Psoas muscle (tissue), 8 donors: ENCODE data around the gene PDE4C. TPM values are rescaled to one million over a fixed set of nuclear protein-coding genes. Genes with fewer than 3 reads are reported as not detected.

ENCODE experiments used
- ATAC-seq, 4 donors: fragments of 200-7000 bp; cut with Tn5 transposase; one replicate each; pipeline ENCODE4 v1.9.1; 2020; ENCODE audit warnings: moderate library complexity in 3 of 4, mild to moderate bottlenecking in 2 of 4
- DNase-seq, 2 donors: peaks; one replicate each; pipeline ENCODE4 v3.0.0-alpha.2; 2020
- H3K27ac ChIP-seq: fragments of 200-600 bp; one replicate; pipeline ENCODE4 v1.8.0; 2022
- H3K27me3 ChIP-seq, 3 donors: fragments of 200-600 bp in 1 of 3; one replicate each; pipeline versions ENCODE4 v1.6.1 to v1.8.0; 2013 to 2022; ENCODE audit warnings: low read length in 2 of 3, mild to moderate bottlenecking in 2 of 3, moderate library complexity in 1 of 3; ENCODE audit not compliant: insufficient read depth in 3 of 3
- H3K36me3 ChIP-seq, 2 donors: fragments of 200-600 bp in 1 of 2; one replicate each; pipeline versions ENCODE4 v1.6.1 to v1.8.0; 2013 to 2022; ENCODE audit warnings: low read depth in 1 of 2, mild to moderate bottlenecking in 1 of 2, moderate library complexity in 1 of 2; ENCODE audit not compliant: insufficient read depth in 1 of 2
- H3K4me1 ChIP-seq: fragments of 200-600 bp; one replicate; pipeline ENCODE4 v1.8.0; 2022
- H3K4me3 ChIP-seq: fragments of 200-600 bp; one replicate; pipeline ENCODE4 v1.8.0; 2022; ENCODE audit warnings: mild to moderate bottlenecking
- H3K9me3 ChIP-seq: fragments of 200-600 bp; one replicate; pipeline ENCODE4 v1.8.0; 2022
- WGBS, 3 donors: extraction: QIAGEN DNeasy Blood & Tissue Kit; methylation state at CpG; one replicate each; pipeline versions ENCODE4 v1.1.6 to v1.1.7; 2013; 5-methylcytosine and 5-hydroxymethylcytosine counted together
- intact Hi-C, 2 donors: fragments of 100-400 bp; cut with DNase I; formaldehyde crosslinking; loops; one replicate each; pipeline versions ENCODE4 v1.11.0 to v1.14.2; 2022
- polyA plus RNA-seq, 3 donors: library from polyadenylated mRNA; stranded (reverse); fragments of 200-250 nt; gene quantifications; one replicate each; pipeline ENCODE4 v1.2.3, GENCODE V29; 2013
- total RNA-seq, 4 donors: library from RNA; stranded (reverse); fragmentation: NEBNext Ultra II Directional in 2 of 4; extraction: Animal tissue kit (Norgen Biotek cat#: 25700) in 2 of 4; gene quantifications; one replicate each; pipeline versions ENCODE4 v1.2.1 to v1.2.4, GENCODE V29; 2021 to 2023
- TF ChIP-seq, protein P1 (sequence below): fragments of 200-600 bp; IDR thresholded peaks from one replicate; pipeline ENCODE4 v1.8.0; 2022; ENCODE audit warnings: antibody characterized with exemption
- donor health status: healthy with polysubstance abuse.
- donor health status: DM: no; HTN: no; CAD: no; lungs with moderate emphysema.
- donor health status: Bipolar disorder and iron deficiency.
- donor health status: healthy.
- donor health status: DM: yes; HTN: yes; CAD: no.
- donor health status: DM: no; HTN: no; CAD: no.
- donor health status: DM: no; HTN: no; CAD: no.
- donor health status: DM: yes; HTN: yes; CAD: no.

PDE4C gene
- total and polyA plus RNA-seq, 7 donors = 0.27 to 2.5 (median 0.86) TPM

DNA sequence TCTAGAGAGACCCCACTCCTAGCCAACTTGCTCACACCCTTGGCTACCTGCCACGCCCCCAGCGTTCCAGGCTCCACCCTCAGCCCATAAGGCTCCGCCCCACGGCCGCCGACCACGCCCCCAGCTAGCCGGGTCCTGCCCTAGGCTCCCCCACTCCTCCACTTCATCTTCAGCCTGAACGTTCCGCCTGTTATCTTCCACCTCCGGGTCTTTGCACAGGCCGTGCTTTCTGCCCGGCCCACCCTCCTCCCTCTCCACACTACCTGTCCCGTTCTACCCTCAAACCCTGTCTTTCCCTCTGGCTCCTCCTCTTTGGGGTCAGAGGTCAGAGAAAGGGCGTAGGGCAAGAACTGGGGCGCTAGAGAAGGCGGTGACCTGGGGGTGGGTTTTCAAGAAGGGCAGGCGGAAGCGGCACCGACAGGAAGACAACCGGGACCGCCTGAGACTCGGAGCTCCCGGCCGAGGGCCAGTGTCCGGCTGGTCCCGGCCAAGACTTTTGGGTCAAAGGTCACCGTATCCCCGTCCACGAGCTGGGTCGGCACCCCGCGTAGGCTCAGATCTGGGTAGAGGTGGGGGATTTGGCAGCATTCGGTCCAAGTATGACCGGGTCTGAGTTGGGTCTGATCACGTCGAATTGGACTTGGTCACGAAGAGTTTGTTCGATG lies 2.2 kb downstream of the PDE4C start:
- ATAC-seq (peak; percentile 4 to 29 (median 11)), DNase-seq (peak; percentile 49 to 78)
- intact Hi-C loops = loop anchor here in 1 of 2 donors (5.0 to 10.0 kb wide), 2 partner anchors 72 to 191 kb away; partner anchors contain the start of genes PIK3R2 and SSBP4
- H3K9me3 ChIP-seq = no peaks in the 10 kb centered on the region
- H3K36me3 ChIP-seq = no peaks in the 10 kb centered on the region
- H3K27me3 ChIP-seq = peaks cover 0 to 3% (median 0%) of the 10 kb centered on the region in 3 donors
- 7% methylated on average over 39 of the region's 39 CpGs for WGBS, 3 donors
- H3K27ac ChIP-seq = peak overlapping the region; percentile 69
- TF ChIP-seq, protein P1, sequence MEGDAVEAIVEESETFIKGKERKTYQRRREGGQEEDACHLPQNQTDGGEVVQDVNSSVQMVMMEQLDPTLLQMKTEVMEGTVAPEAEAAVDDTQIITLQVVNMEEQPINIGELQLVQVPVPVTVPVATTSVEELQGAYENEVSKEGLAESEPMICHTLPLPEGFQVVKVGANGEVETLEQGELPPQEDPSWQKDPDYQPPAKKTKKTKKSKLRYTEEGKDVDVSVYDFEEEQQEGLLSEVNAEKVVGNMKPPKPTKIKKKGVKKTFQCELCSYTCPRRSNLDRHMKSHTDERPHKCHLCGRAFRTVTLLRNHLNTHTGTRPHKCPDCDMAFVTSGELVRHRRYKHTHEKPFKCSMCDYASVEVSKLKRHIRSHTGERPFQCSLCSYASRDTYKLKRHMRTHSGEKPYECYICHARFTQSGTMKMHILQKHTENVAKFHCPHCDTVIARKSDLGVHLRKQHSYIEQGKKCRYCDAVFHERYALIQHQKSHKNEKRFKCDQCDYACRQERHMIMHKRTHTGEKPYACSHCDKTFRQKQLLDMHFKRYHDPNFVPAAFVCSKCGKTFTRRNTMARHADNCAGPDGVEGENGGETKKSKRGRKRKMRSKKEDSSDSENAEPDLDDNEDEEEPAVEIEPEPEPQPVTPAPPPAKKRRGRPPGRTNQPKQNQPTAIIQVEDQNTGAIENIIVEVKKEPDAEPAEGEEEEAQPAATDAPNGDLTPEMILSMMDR = no peak
- peaks cover 27% of the 10 kb centered on the region for H3K4me1 ChIP-seq
- peak overlapping the region; percentile 65 for H3K4me3 ChIP-seq

DNA sequence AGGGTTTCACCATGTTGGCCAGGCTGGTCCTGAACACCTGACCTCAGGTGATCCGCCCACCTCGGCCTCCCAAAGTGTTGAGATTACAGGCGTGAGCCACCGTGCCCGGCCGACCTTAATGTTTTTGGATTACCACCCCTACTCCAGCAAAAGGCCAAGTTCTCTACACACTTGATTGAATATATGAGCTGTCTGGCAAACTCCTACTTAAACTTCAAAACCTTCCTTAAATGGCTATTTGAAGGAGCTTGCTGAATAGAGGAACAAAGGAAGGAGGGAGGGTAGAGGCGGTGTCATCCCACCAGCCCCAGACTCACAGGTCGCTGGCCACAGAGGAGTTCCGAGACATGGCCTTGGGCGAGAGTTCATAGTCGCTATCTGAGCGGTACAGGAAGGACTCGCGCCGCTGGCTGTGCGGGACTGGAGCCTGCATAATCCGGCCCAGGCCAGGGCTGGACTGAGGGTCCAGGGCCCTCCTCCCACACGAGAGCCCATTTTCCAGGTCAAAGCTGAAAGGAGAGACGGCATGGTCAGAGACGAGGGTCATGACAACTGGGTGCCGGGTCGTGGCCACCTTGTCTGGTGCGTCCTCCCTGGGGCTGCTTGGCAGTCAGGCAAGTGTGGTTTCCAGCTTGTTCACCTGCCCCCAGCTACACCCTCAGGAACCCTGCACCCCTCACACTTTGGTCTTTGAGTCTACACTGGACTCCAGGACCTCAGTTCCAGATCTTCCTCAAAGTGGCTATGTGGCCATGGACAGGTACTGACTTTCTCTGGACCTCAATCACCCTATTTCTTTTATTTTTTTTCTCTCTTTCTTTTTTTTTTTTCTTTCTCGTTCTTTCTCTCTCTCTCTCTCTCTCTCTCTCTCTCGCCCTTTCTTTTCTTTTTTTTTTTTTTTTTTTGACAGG lies 4.2 kb downstream of the PDE4C start:
- intact Hi-C loops = loop anchor here in 1 of 2 donors (5.0 to 10.0 kb wide), 2 partner anchors 70 to 193 kb away; partner anchors contain the start of genes PIK3R2 and SSBP4
- peaks cover 0 to 3% (median 0%) of the 10 kb centered on the region in 3 donors for H3K27me3 ChIP-seq
- ATAC-seq = no peak

DNA sequence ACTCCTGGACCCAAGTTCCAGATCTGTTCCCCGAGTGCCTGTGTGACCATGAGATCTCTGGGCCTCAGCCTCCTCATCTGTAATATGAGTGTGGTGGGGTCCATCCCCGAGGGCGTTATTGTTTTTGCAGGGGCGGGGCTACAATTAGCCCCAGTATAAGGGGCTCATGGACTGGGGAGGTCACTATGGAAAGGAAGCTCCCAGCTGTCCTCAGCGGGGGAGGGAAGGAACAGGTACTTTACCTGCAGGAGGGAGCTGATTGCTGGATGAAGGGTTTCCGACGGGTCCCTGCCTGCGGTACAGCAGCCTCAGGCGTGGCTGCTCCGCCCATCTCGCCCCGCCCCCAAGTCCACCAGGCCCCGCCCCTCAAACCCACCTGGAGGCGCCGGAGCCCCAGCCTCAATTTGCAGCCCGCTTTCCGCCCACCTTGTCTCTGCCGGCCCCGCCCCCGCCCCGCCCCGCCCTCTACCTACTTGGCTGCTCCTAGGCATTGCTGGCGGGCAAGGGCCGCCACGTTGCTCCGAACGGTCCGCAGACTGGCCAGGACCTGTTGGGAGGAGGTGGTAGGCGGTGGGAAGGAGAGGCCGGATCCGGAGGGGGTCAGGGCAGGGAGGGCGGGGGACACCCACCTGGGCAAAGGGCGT lies 5.5 kb downstream of the PDE4C start:
- Histone ChIP-seq H3K27me3 (peaks cover 0 to 3% (median 0%) of the 10 kb centered on the region in 3 donors), H3K36me3 (no peaks in the 10 kb centered on the region), H3K4me1 (peaks cover 6% of the 10 kb centered on the region), H3K4me3 (no peak overlapping the region), H3K27ac (no peak overlapping the region), H3K9me3 (no peaks in the 10 kb centered on the region)
- TF ChIP-seq, protein P1 = no peak
- DNase-seq = no peak
- intact Hi-C loops = loop anchor here in 1 of 2 donors (5.0 to 10.0 kb wide), 2 partner anchors 68 to 194 kb away; partner anchors contain the start of genes PIK3R2 and SSBP4
- WGBS, 3 donors = 7 to 22% (median 9%) methylated on average over 15 to 33 of the region's 33 CpGs
- no peak for ATAC-seq

More for the DNA sequence above, 4.2 kb downstream of the PDE4C start:
- TF ChIP-seq, protein P1 = no peak
- Histone ChIP-seq H3K9me3 (no peaks in the 10 kb centered on the region), H3K4me1 (peaks cover 12% of the 10 kb centered on the region), H3K36me3 (no peaks in the 10 kb centered on the region), H3K27ac (no peak overlapping the region), H3K4me3 (no peak overlapping the region)
- 81 to 85% (median 84%) methylated on average over 24 to 25 of the region's 25 CpGs for WGBS, 3 donors
- no peak for DNase-seq

DNA sequence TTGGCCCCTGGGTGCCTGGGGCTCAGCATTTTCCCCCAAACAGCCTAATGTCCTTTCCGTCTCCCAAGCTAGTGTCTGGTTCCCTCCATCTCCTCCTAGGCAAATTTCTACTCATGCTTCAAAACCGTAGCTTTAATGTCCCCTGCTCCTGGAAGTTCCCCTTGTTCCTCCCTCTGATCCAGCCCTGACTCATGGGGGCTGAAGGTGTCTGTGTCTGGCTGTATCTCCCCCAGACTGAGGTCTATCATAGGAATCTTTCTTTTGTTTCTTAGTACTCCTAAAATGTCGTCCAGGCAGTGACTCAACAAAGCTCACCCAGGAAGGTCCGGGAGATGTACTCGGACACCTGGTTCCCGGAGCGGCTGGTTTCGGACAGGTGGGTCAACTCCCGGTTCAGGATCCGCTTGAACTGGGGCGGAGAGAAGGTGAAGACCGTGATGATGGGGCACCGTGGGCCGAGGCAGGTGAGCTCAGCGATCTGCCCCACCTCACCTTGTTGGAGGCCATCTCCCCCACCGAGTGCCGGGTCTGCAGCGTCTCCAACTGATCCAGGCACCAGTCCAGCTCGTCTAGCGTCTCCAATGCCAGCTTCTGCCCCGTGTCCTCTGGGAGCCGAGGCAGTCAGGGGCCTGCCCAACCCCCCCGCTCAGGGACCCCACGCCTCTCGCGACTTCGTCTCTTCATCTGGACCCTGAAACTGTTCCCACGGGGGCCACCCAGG lies 6.2 kb downstream of the PDE4C start:
- TF ChIP-seq, protein P1 = no peak
- Histone ChIP-seq H3K9me3 (no peaks in the 10 kb centered on the region), H3K27ac (no peak overlapping the region), H3K4me1 (peaks cover 5% of the 10 kb centered on the region), H3K27me3 (peaks cover 0 to 3% (median 0%) of the 10 kb centered on the region in 3 donors), H3K4me3 (no peak overlapping the region), H3K36me3 (no peaks in the 10 kb centered on the region)
- intact Hi-C loops = loop anchor here in 1 of 2 donors (5.0 to 10.0 kb wide), 2 partner anchors 68 to 195 kb away; partner anchors contain the start of genes PIK3R2 and SSBP4
- ATAC-seq (no peak), DNase-seq (no peak)
- 59 to 61% (median 61%) methylated on average over 28 of the region's 28 CpGs for WGBS, 3 donors
